Activated CD4-positive, alpha-beta T cell treated with anti-CD3 and anti-CD28 coated beads, Interleukin-2, amount 50 U/mL, for 48 hours (primary cell): ENCODE measurements around the gene HIPK4.
A peak's percentile ranks its signal among the peaks of the same experiment; 100 is the strongest.
"Not testable (repeated sequence)": the region's sequence is repeated elsewhere in the genome, so short reads cannot be mapped to it uniquely, and the experiment has no call there.

Experiments used
- DNase-seq, 2 experiments: peaks; one replicate each; pipeline ENCODE4 v3.0.0-alpha.2; 2020

HIPK4 gene

DNA sequence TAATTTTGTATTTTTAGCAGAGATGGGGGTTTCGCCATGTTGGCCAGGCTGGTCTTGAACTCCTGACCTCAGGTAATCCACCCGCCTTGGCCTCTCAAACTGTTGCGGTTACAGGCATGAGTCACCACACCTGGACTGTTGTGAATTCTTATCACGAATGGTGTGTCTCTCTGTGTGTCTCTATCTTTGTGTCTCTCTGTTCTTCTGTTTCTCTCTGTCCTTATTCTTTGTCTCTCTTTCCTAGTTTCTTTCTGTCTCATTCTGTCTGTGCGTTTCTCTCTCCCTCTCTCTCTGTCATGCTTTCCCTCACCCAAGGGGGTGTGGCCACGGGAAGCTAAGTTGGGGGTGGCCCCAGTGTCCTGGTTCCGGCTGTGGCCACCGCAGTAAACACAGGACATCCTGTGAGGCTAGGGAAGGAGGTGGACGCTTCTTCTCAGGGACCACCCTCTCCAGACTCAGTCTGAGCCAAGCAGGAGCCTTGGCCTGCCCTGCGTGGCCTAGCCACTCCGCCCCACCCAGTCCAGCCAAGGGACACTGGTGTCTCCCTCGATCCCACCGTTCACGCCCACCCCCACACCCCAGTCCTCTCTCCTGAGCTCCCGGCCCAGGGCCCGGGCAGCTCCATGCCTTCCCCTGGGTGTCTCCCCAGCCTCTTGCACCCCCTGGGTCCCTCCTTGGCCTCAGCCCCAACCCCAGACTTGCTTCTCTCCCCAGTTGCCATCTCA lies 27.1 kb upstream of the HIPK4 start:
- DNase-seq, result no peak

DNA sequence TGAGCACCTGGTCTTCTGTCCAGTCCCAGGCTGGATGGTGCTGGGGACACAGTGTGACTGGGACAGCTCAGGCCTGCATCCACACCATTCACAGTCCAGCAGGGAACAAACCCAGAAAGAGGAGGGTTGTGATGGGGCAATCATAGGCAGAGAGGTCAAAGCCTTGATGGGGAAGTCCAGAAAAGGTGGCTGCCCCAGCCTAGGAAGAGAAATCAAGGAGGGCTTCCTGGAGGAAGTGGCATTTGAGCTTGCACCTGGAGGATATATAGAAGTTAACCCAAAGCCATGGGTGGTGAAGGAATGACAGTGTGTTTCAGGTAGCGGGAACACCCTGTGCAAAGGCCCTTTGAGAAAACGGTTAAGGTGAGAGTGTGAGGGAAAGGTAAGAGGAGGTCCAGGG lies 25.8 kb upstream of the HIPK4 start:
- no peak for DNase-seq

GRCh38 chr19:40414542-40415535 lies 24.9 kb upstream of the HIPK4 start:
- DNase-seq, result no peak

GRCh38 chr19:40413291-40413845 lies 23.4 kb upstream of the HIPK4 start, which contains the start of gene PRX:
Gene PRX, minus strand, starts transcription at chr19:40413378. Its CDS starts 5,446 bp downstream, at chr19:40407932.
- DNase-seq, result no peak

DNA sequence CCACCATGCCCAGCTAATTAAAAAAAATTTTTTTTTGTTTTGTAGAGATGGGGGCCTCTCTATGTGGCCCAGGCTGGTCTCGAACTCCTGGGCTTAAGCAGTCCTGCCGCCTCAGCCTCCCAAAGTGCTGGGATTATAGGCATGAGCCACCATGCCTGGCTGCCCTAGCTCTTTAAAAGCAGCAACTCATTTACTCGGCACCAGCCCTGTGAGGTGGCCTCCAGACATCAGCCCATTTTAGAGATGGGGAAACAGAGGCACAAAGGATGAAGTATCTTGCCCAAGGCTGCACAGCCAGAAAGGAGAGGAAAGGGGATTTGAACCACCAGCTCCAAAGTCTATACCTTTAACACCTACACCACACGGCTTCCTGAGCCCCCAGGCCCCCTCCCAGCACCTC lies 22.9 kb upstream of the HIPK4 start:
- no peak for DNase-seq

DNA sequence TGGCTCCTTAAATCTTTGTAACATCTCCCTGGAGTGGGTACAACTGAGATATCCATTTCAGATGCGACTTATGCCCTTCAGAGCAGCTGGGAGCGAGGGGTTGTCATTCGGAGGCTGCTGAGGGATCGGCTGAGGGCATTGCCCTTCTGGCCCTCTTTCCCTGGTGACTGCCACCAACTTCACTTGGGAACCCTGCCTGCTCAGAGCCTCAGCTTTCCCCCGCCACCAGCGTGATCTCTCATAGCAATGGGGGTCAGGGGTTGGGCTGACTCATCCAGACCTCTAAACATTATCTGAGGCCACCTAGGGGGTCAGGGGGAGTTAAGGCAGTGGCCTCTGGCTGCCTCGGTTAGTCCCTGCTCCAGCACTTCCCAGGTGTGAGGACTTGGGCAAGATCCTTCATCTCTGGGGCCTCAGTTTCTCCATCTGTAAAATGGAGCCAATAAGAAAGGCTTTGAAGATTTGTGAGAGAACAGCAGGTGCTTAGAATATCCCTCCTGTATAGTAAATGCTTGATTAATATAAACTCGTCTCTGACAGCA lies 22.0 kb upstream of the HIPK4 start:
- no peak for DNase-seq

GRCh38 chr19:40411125-40411842 lies 21.3 kb upstream of the HIPK4 start:
- no peak for DNase-seq

DNA sequence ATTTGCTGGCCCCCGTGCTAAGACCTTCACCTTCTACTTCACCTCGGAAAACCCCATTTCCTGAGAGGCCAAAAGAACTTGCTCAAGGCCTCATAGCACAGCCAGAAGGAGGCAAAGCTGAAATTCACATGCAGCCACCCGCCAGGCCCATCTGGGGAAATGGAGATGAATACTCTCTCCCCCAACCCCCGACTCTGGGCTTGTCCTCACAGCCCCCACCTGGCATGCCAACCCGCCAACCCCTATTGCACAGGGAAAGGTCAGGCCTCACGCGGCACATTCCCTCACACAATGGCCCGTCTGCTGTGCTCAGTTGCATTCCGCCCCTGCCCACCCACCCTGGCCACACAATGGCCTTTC lies 20.0 kb upstream of the HIPK4 start:
- no peak for DNase-seq

- not testable (repeated sequence) for DNase-seq
These were observed 18.6 kb upstream of the HIPK4 start for GRCh38 chr19:40408598-40408925.

DNA sequence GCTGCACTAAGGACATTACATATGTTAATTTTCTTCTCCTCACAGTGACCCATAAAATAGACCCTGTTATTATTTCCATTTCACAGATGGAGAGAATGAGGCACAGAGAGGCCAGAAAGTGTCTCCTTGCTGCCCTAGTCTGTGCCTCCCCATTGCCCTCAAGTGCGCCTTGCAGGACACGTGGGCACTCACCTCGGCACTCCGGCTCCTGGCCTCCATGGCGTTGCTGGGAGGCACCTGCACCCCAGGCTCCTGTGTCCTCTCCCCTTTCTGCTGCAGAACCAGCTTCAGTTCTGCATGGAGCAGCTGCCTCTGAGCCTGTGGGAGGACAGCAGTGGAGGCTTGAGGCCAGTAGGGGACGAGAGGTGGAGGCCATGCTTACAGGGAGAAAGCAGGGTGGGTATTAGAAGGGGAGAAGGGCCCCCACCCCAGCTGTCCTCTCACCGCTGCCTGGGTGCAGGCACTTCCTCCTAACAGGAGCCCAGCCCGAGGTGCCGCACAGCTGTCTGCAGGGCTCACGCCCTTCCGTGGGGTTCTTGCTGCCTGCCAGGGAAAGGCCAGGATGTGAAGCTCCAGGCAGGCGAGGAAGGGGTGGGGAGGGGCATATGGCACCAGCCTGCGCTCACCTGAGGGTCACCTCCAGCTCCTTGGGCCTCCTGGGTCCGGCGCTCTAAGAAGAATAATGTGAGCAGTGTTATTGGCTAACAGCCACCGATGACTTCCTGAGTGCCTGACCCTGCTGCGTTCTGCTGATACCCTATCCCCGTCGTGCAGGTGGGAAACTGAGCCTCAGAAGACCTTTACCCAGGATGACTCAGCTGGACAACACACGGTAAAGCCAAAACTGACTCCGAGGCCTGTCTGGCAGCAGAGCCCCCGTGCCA lies 18.0 kb upstream of the HIPK4 start:
- no peak for DNase-seq

GRCh38 chr19:40403262-40403984 lies 13.4 kb upstream of the HIPK4 start:
- peak; percentile 93 for DNase-seq

- DNase-seq, result no peak
These were observed 10.6 kb upstream of the HIPK4 start for GRCh38 chr19:40400559-40400958.

- DNase-seq, result peak; percentile 72 to 73
These were observed 8.6 kb upstream of the HIPK4 start for GRCh38 chr19:40398417-40399131.

DNA sequence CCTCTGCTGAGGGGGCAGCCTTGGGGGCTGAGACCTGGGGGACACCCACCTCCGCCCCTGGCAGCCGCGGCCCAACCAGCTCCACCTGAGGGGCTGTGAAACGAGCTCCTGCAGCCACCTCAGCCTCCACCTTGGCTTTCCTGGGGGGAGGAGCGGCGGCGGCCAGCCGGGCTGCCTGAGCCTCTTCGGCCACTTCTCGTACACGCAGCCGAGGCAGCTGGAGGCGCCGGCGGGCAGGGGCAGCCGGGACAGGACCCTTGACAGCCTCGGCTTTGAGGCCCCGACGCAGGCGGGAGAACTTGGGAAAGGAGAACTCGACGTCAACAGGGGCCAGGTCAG lies 7.6 kb upstream of the HIPK4 start:
- DNase-seq, result no peak

DNA sequence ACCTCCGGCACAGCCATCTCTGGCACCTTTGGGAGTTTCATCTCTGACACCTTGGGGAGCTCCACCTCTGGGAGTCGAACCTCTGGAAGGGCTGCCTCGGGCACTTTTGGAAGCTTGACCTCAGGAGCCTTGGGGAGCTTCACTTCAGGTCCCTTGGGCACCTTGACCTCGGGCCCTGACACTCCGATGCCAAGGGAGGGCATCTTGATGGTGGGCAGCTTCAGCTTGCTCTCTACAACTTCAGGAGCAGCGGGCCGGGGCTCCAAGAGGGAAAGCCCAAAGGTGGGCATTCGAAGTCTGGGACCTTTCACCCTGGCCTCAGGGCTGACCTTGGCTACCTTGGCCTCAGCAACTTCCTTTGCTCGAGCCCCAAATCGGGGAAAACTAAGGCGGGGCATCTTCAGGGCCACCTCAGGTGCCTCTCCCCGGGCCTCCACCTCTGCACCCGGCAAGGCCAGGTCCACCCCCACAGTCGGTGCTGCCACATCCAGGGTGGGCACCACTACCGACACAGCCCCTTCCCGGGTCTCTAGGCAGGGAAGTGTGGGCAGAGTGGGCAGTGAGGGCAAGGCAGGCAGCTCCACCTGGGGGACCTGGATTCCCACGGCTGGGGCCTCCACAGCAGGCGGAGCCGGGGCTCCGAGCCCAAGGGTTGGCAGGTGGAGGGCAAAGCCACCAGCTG lies 7.0 kb upstream of the HIPK4 start:
- no peak for DNase-seq

GRCh38 chr19:40395956-40396355 lies 6.0 kb upstream of the HIPK4 start:
- no peak for DNase-seq

DNA sequence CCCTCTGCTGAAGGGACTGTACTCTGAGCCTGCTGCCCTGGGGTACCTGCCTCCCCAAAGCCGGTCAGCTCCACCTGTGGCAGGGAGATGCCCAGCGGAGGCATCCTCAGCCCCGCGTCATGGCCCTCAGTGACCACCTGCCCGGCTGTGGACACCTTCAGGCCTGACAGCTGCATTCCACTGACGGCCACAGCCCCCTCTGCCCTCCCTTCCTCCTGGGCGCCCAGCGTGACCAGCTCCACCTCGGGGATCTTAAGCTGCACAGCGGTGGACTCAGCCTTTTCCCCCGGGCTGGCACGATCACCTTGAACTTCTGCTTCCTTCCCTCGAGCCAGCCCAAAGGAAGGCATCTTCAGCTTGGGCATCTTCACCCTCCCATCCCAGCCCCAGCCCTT lies 4.8 kb upstream of the HIPK4 start:
- no peak for DNase-seq

DNA sequence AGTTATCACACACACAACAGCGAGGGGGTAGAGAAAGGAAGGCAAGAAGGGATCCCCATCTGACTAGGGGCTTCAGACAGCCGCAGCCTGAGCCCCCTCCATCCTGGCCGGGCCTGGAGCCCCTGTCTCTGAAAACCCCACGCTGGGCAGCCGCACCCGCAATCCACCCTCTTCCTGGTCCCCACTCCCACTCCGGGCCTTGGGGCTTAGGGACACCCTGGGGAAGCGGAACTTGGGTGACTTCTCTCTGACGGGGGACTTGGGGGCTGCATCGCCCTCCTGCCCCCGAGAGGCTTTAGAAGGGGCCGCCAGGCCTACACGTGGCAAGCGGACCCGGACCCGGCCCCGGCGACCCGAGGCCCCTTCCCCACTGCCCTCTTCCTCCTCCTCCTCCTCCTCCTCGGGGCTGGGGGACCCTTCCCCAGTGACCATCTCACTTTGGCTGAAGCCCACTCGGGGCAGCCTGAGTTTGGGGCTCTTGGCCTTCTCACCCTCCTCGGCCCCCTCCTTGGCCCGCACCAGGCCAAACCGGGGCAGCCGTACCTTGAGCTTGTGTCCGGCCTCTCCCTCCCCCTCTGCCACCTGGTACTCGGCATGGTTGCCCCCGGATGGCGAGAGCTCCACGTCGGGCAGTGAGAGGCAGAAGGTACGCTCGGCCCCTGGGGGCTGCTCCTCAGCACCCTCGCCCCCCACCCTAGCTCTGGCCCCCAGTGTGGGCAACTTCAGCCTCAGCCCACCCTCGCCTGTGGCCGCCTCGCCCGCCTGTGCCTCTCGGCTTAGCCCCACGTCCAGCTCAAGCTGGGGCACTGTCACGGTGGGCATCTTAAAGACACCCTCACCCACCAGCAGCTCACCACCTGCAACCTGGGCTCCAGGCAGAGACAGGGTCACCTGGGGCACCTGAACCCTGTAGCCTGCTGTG lies 4.2 kb upstream of the HIPK4 start:
- no peak for DNase-seq
